Kidney epithelial cell (primary cell): ENCODE results near the gene IGF2. TPM values are rescaled to one million over a fixed set of nuclear protein-coding genes. Genes with fewer than 3 reads are reported as not detected.

Experiments used
- DNase-seq: peaks from one replicate; pipeline ENCODE4 v3.0.0-alpha.2; 2010; ENCODE audit warnings: low read depth
- H3K27me3 ChIP-seq: 2 replicates; pipeline ENCODE4 v1.6.0; 2011; ENCODE audit warnings: low read length; ENCODE audit not compliant: control insufficient read depth, insufficient read depth
- H3K36me3 ChIP-seq: 2 replicates; pipeline ENCODE4 v1.5.1; 2011; ENCODE audit warnings: low read length; ENCODE audit not compliant: control insufficient read depth, insufficient read depth
- H3K4me3 ChIP-seq: 2 replicates; pipeline ENCODE4 v1.5.1; 2011; ENCODE audit warnings: low read depth, mild to moderate bottlenecking, control low read depth, low read length
- CTCF ChIP-seq: IDR thresholded peaks from 2 replicates; pipeline ENCODE4 v1.5.1; 2011; ENCODE audit warnings: mild to moderate bottlenecking, moderate library complexity, low read length, control low read depth, inconsistent platforms; ENCODE audit not compliant: insufficient read depth, poor library complexity, severe bottlenecking
- total RNA-seq: library from RNA; depleted of rRNA; stranded (reverse); fragments of >200 nt; gene quantifications from 2 replicates; pipeline ENCODE4 v1.2.3, GENCODE V29; 2015

IGF2 gene
- total RNA-seq, 1 donor from 2014 or later, result 8.7 TPM

GRCh38 chr11:2182692-2183474 is 43.7 kb upstream of the IGF2 start:
- H3K36me3 ChIP-seq, result no peaks in the 10 kb centered on the region
- H3K27me3 ChIP-seq, result peaks cover 2% of the 10 kb centered on the region
- DNase-seq, result no peak
- no peak for TF ChIP-seq CTCF
- H3K4me3 ChIP-seq, result no peak overlapping the region

- no peak for DNase-seq
- H3K36me3 ChIP-seq, result no peaks in the 10 kb centered on the region
- TF ChIP-seq CTCF, result no peak
- H3K27me3 ChIP-seq, result no peaks in the 10 kb centered on the region
- H3K4me3 ChIP-seq, result no peak overlapping the region
Observed at GRCh38 chr11:2182075-2182474, 42.9 kb upstream of the IGF2 start.

GRCh38 chr11:2180789-2181370 is 41.7 kb upstream of the IGF2 start:
- TF ChIP-seq CTCF, result no peak
- no peaks in the 10 kb centered on the region for H3K36me3 ChIP-seq
- no peak for DNase-seq
- no peak overlapping the region for H3K4me3 ChIP-seq
- no peaks in the 10 kb centered on the region for H3K27me3 ChIP-seq

- no peak overlapping the region for H3K4me3 ChIP-seq
- no peaks in the 10 kb centered on the region for H3K36me3 ChIP-seq
- no peak for TF ChIP-seq CTCF
- H3K27me3 ChIP-seq, result no peaks in the 10 kb centered on the region
- no peak for DNase-seq
Observed at GRCh38 chr11:2180347-2180746, 41.2 kb upstream of the IGF2 start.

- H3K36me3 ChIP-seq, result no peaks in the 10 kb centered on the region
- no peaks in the 10 kb centered on the region for H3K27me3 ChIP-seq
- H3K4me3 ChIP-seq, result no peak overlapping the region
- no peak for DNase-seq
- no peak for TF ChIP-seq CTCF
Observed at GRCh38 chr11:2179516-2179915, 40.3 kb upstream of the IGF2 start.
